Activated naive CD8-positive, alpha-beta T cell treated with anti-CD3 and anti-CD28 coated beads for 36 hours (primary cell): ENCODE data around the gene TRIM41. TPM values are rescaled to one million over a fixed set of nuclear protein-coding genes. Genes with fewer than 3 reads are reported as not detected.

Experiments used
- total RNA-seq, 2 experiments: library from RNA; stranded (reverse); gene quantifications; one replicate each; pipeline ENCODE4 v1.2.3, GENCODE V29; 2021

The TRIM41 gene
- total RNA-seq, 2 experiments from 2014 or later = 34.2 to 37.6 TPM

Other genes starting within 250 kb of the TRIM41 start
- gene BTNL3, start 234.4 kb upstream of the TRIM41 start, total RNA-seq = not detected
- under 1 TPM in 1 of 2 experiments, not detected in 1; 0.12 TPM for gene BTNL9, start 183.0 kb upstream of the TRIM41 start, total RNA-seq
- gene OR2V1, start 92.1 kb upstream of the TRIM41 start, total RNA-seq = not detected
- gene OR2V2, start 75.7 kb upstream of the TRIM41 start, total RNA-seq = not detected
- under 1 TPM; 0.62 to 0.68 TPM for gene TRIM7, start 18.1 kb upstream of the TRIM41 start, total RNA-seq
- gene RACK1, start 20.6 kb downstream of the TRIM41 start, total RNA-seq = 1,000 to 10,000 TPM; 2,517 to 2,594 TPM
- 10 to 100 TPM in 1 of 2 experiments, 1 to 10 TPM in 1; 9.6 to 11.2 TPM for gene TRIM52, start 37.9 kb downstream of the TRIM41 start, total RNA-seq
- not detected for gene OR4F3, start 144.0 kb downstream of the TRIM41 start, total RNA-seq